ENCODE data around the gene CELF1. TPM values are rescaled to one million over a fixed set of nuclear protein-coding genes. Genes with fewer than 3 reads are reported as not detected.

CELF1 gene
- total and polyA plus RNA-seq, 2 experiments from 2014 or later = 124 to 233 TPM

GRCh38 chr11:47573321-47573720 lies 20.4 kb upstream of the CELF1 start (continued):
- TF ChIP-seq REST (IDR thresholded peaks at IDR 0.05; ENCODE audit: unreplicated experiment) = no peak

- H3F3A ChIP-seq (replicated peaks; ENCODE audit: low read depth) = peaks cover 9% of the 10 kb centered on the region; the same call in 1 of the 2 replicates
- H3K4me2 ChIP-seq = no peak overlapping the region
- no peak overlapping the region for H2AFZ ChIP-seq
- H4K20me1 ChIP-seq (replicated peaks; ENCODE audit: insufficient read depth) = peaks cover 13% of the 10 kb centered on the region
- no peak overlapping the region for H3K4me3 Mint-ChIP-seq
- no peak overlapping the region for H3K27ac Mint-ChIP-seq
- H3K9me2 ChIP-seq (ENCODE audit: insufficient read depth) = no peaks in the 10 kb centered on the region
- no peak for ATAC-seq
- peaks cover 3% of the 10 kb centered on the region for H3K27me3 Mint-ChIP-seq (ENCODE audit: insufficient read depth, low read depth, poor library complexity)
- no peaks in the 10 kb centered on the region for H3K27me3 ChIP-seq (ENCODE audit: insufficient read depth)
- DNase-seq (ENCODE audit: low spot score) = no peak
- H3K4me1 Mint-ChIP-seq = peaks cover 9% of the 10 kb centered on the region
- H3K4me1 ChIP-seq (ENCODE audit: insufficient read depth) = peaks cover 2% of the 10 kb centered on the region
- no peak overlapping the region for H3K27ac ChIP-seq (ENCODE audit: low read depth)
- no peak for TF ChIP-seq POLR2AphosphoS5 (IDR thresholded peaks at IDR 0.05; ENCODE audit: low read depth)
- no peak for TF ChIP-seq ZNF331 (CRISPR knock-in tag; IDR thresholded peaks at IDR 0.05; ENCODE audit: low read depth)
- no peak for TF ChIP-seq ZNF114 (CRISPR knock-in tag; IDR thresholded peaks at IDR 0.05)
- no peak for TF ChIP-seq EZH2 (IDR thresholded peaks at IDR 0.05; ENCODE audit: low read depth, unreplicated experiment)
- TF ChIP-seq STAT1 (IDR thresholded peaks at IDR 0.05; ENCODE audit: unreplicated experiment) = no peak
- no peak for TF ChIP-seq CTCF (conservative IDR thresholded peaks at IDR 0.05; ENCODE audit: low read depth in 2 of 2)
- H3K36me3 ChIP-seq (ENCODE audit: insufficient read depth) = peaks cover 23% of the 10 kb centered on the region
- H3K79me2 ChIP-seq (replicated peaks; ENCODE audit: insufficient read depth) = peaks cover 32% of the 10 kb centered on the region
- no peak overlapping the region for H3K4me3 ChIP-seq
- no peaks in the 10 kb centered on the region for H3K9me3 Mint-ChIP-seq
- H3K36me3 Mint-ChIP-seq (ENCODE audit: low read depth) = peaks cover 73% of the 10 kb centered on the region
Measured at GRCh38 chr11:47572715-47573255, 19.9 kb upstream of the CELF1 start.

- no peak overlapping the region for H3K27ac Mint-ChIP-seq
- H3F3A ChIP-seq (replicated peaks; ENCODE audit: low read depth) = peaks cover 7% of the 10 kb centered on the region; the same call in 1 of the 2 replicates
- no peaks in the 10 kb centered on the region for H3K9me2 ChIP-seq (ENCODE audit: insufficient read depth)
- H3K4me2 ChIP-seq = no peak overlapping the region
- peaks cover 13% of the 10 kb centered on the region for H4K20me1 ChIP-seq (replicated peaks; ENCODE audit: insufficient read depth)
- H3K9me3 Mint-ChIP-seq = no peaks in the 10 kb centered on the region
- ATAC-seq = no peak
- H2AFZ ChIP-seq = no peak overlapping the region
- peaks cover 23% of the 10 kb centered on the region for H3K36me3 ChIP-seq (ENCODE audit: insufficient read depth)
- no peak overlapping the region for H3K4me3 Mint-ChIP-seq
- no peaks in the 10 kb centered on the region for H3K4me1 ChIP-seq (ENCODE audit: insufficient read depth)
- H3K4me1 Mint-ChIP-seq = peaks cover under 1% of the 10 kb centered on the region; the same call in 1 of the 3 replicates
- H3K27ac ChIP-seq (ENCODE audit: low read depth) = no peak overlapping the region
- H3K27me3 ChIP-seq (ENCODE audit: insufficient read depth) = no peaks in the 10 kb centered on the region
- peaks cover 3% of the 10 kb centered on the region for H3K27me3 Mint-ChIP-seq (ENCODE audit: insufficient read depth, low read depth, poor library complexity)
- H3K79me2 ChIP-seq (replicated peaks; ENCODE audit: insufficient read depth) = peaks cover 35% of the 10 kb centered on the region
- no peak for DNase-seq (ENCODE audit: low spot score)
- no peak overlapping the region for H3K4me3 ChIP-seq
- peaks cover 68% of the 10 kb centered on the region for H3K36me3 Mint-ChIP-seq (ENCODE audit: low read depth)
- TF ChIP-seq ZNF114 (CRISPR knock-in tag; IDR thresholded peaks at IDR 0.05) = no peak
- TF ChIP-seq ZNF462 (CRISPR knock-in tag; IDR thresholded peaks at IDR 0.05) = no peak
Measured at GRCh38 chr11:47571895-47572294, 19.0 kb upstream of the CELF1 start.

Data from GM23338 (cell line).